HL-60/S4 treated with phorbol 12-myristate 13-acetate at 8.2 ng/mL for 4 days and 3 days (cell line): ENCODE data around the gene UBIAD1.

Experiments
- in situ Hi-C: fragments of 300-500 bp; cut with MboI; formaldehyde crosslinking; loops from 2 replicates; pipeline ENCODE4 v1.15.0; 2022; ENCODE audit warnings: low sequenced_read_pairs

Gene UBIAD1

GRCh38 chr1:11335417-11336056 is 62.5 kb downstream of the UBIAD1 start:
- in situ Hi-C loops: no loop called here

- in situ Hi-C loops: no loop called here
These were observed 64.6 kb downstream of the UBIAD1 start for GRCh38 chr1:11337580-11338073.
